ENCODE measurements around the gene IL22RA2. TPM values are rescaled to one million over a fixed set of nuclear protein-coding genes. Genes with fewer than 3 reads are reported as not detected.

The IL22RA2 gene
- total RNA-seq, 1 experiment from 2014 or later: not detected

GRCh38 chr6:137172734-137173431, 561 bp downstream of the IL22RA2 start:
- CTCF ChIA-PET: no interaction called here

DNA sequence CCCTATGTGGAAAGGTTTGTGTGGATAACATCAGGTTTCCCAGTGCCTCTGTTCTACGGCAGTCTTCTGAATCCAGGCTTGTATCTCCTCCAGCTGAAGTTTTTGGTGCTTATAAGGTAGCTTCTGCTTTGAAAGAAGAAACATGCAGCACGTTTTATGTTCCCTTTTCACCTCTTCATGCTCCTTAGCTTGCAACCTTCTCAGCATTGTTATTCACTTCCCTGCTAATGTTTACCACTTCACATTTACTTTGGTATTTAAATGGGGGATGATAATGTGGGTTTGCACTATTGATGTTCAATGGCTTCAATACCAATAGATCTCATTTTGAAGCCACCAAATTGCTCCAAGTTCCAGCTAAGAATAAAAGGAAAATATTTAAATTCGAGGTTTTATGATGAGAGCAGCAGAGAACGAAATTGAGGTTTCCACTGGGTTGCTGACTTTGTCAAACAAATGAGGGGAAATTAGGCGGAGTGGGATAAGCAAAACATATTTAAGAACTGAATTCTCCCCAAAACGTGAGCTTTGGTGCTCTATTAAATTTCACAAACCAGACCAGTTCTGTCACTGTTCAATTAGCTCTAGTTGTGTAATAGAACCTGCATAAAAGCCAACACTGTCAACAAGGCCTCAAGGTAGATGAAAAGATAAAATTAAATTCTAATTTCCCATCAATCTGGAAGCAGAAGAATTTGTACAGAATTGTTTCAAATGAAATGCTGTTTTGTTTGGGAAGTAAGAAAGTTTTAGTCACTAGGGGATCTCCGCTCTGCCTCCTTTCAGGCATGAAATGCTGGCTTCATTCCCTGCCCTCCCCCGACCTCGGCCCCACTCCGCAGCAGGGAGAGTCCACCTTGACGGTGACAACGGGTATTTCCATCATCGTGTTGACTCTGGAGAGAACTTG, 1.4 kb downstream of the IL22RA2 start:
- CTCF ChIA-PET: no interaction called here
- no peak for DNase-seq (ENCODE audit: low read depth, low spot score)
- Histone ChIP-seq H3K9me3 (ENCODE audit: control insufficient read depth, insufficient read depth, low read depth, low read length) (no peaks in the 10 kb centered on the region), H3K4me1 (ENCODE audit: control insufficient read depth, insufficient read depth, low read length) (no peaks in the 10 kb centered on the region), H3K36me3 (ENCODE audit: control insufficient read depth, insufficient read depth, low read length) (no peaks in the 10 kb centered on the region), H3K4me3 (ENCODE audit: low read depth in 2 of 2, low read length in 2 of 2) (no peak overlapping the region), H3K27me3 (ENCODE audit: control insufficient read depth, insufficient read depth, low read length) (no peaks in the 10 kb centered on the region), H3K27ac (ENCODE audit: low read length) (no peak overlapping the region)
- TF ChIP-seq, protein P1, sequence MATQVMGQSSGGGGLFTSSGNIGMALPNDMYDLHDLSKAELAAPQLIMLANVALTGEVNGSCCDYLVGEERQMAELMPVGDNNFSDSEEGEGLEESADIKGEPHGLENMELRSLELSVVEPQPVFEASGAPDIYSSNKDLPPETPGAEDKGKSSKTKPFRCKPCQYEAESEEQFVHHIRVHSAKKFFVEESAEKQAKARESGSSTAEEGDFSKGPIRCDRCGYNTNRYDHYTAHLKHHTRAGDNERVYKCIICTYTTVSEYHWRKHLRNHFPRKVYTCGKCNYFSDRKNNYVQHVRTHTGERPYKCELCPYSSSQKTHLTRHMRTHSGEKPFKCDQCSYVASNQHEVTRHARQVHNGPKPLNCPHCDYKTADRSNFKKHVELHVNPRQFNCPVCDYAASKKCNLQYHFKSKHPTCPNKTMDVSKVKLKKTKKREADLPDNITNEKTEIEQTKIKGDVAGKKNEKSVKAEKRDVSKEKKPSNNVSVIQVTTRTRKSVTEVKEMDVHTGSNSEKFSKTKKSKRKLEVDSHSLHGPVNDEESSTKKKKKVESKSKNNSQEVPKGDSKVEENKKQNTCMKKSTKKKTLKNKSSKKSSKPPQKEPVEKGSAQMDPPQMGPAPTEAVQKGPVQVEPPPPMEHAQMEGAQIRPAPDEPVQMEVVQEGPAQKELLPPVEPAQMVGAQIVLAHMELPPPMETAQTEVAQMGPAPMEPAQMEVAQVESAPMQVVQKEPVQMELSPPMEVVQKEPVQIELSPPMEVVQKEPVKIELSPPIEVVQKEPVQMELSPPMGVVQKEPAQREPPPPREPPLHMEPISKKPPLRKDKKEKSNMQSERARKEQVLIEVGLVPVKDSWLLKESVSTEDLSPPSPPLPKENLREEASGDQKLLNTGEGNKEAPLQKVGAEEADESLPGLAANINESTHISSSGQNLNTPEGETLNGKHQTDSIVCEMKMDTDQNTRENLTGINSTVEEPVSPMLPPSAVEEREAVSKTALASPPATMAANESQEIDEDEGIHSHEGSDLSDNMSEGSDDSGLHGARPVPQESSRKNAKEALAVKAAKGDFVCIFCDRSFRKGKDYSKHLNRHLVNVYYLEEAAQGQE (IDR thresholded peaks at IDR 0.05; ENCODE audit: insufficient read depth in 1 of 2, low read depth in 2 of 2, low read length in 1 of 2): no peak
- TF ChIP-seq TCF7L2 (IDR thresholded peaks at IDR 0.05; ENCODE audit: low read depth, low read length): no peak
- in situ Hi-C loops (cut with HindIII; ENCODE audit: low pct_unique_long_range_greater_than_20kb, low sequenced_read_pairs) (no loop called here), intact Hi-C loops (cut with micrococcal nuclease; ENCODE audit: unreplicated experiment) (no loop called here)
- POLR2A ChIA-PET: no interaction called here
- ATAC-seq: no peak
- BruUV-seq (replicated peaks): no TSS peak

More at GRCh38 chr6:137172734-137173431, 561 bp downstream of the IL22RA2 start:
- ATAC-seq (no peak), DNase-seq (ENCODE audit: low read depth, low spot score) (no peak)
- Histone ChIP-seq H3K36me3 (ENCODE audit: control insufficient read depth, insufficient read depth, low read length) (no peaks in the 10 kb centered on the region), H3K9me3 (ENCODE audit: control insufficient read depth, insufficient read depth, low read depth, low read length) (no peaks in the 10 kb centered on the region), H3K4me3 (ENCODE audit: low read depth in 2 of 2, low read length in 2 of 2) (no peak overlapping the region), H3K27ac (ENCODE audit: low read length) (no peak overlapping the region), H3K4me1 (ENCODE audit: control insufficient read depth, insufficient read depth, low read length) (no peaks in the 10 kb centered on the region), H3K27me3 (ENCODE audit: control insufficient read depth, insufficient read depth, low read length) (no peaks in the 10 kb centered on the region)
- intact Hi-C loops (cut with micrococcal nuclease; ENCODE audit: unreplicated experiment): no loop called here
- BruUV-seq (replicated peaks): no TSS peak
- POLR2A ChIA-PET: no interaction called here
- in situ Hi-C loops (cut with HindIII; ENCODE audit: low pct_unique_long_range_greater_than_20kb, low sequenced_read_pairs): no loop called here
- TF ChIP-seq, protein P1 (IDR thresholded peaks at IDR 0.05; ENCODE audit: insufficient read depth in 1 of 2, low read depth in 2 of 2, low read length in 1 of 2): no peak
- TF ChIP-seq SIN3A (IDR thresholded peaks at IDR 0.05; ENCODE audit: borderline replicate concordance, insufficient read depth, low read depth, low read length) (no peak), TCF7L2 (IDR thresholded peaks at IDR 0.05; ENCODE audit: low read depth, low read length) (no peak), POLR2AphosphoS5 (IDR thresholded peaks at IDR 0.05; ENCODE audit: low read depth, low read length) (no peak)
- TF ChIP-seq, protein P2, sequence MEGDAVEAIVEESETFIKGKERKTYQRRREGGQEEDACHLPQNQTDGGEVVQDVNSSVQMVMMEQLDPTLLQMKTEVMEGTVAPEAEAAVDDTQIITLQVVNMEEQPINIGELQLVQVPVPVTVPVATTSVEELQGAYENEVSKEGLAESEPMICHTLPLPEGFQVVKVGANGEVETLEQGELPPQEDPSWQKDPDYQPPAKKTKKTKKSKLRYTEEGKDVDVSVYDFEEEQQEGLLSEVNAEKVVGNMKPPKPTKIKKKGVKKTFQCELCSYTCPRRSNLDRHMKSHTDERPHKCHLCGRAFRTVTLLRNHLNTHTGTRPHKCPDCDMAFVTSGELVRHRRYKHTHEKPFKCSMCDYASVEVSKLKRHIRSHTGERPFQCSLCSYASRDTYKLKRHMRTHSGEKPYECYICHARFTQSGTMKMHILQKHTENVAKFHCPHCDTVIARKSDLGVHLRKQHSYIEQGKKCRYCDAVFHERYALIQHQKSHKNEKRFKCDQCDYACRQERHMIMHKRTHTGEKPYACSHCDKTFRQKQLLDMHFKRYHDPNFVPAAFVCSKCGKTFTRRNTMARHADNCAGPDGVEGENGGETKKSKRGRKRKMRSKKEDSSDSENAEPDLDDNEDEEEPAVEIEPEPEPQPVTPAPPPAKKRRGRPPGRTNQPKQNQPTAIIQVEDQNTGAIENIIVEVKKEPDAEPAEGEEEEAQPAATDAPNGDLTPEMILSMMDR (IDR thresholded peaks at IDR 0.05): no peak

Measured in Panc1 (cell line).